ENCODE measurements around the gene AFF3. TPM values are rescaled to one million over a fixed set of nuclear protein-coding genes. Genes with fewer than 3 reads are reported as not detected.

The AFF3 gene
- total and polyA plus RNA-seq, 4 donors, result 0.48 to 5.3 (median 2.3) TPM

DNA sequence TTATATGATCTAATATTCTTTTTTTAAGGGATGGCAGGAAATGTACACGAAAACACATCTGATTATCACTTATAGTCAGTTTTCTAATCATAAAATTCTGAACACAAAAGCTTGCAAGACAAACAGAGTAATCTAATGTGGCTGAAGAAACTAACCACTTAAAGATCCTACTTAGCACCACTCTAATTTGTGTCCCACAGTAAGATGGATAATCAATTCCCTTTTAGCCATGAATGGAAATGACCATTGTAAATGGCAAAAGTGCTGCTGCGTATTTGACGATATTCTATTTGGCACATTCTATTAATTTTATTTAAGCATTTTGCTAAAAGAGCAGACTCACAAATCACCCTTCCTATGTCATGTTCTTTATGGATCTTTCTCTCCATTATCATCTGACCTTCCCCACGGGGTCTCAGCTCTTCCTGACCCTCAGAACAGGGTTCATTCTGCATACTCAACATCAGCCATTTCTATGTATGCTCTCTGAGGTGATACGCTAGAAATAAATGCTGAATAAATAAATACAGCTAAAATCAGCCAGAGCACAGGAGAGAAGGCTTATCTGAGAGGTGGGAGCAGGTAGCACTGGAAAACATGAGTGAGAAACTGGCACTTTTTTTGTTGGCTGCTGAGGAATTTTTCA is 295.8 kb downstream of the AFF3 start:
- no peak overlapping the region for H3K27ac ChIP-seq (ENCODE audit: low read depth in 1 of 2, low read length in 2 of 2)
- H3K27me3 ChIP-seq (ENCODE audit: control insufficient read depth in 4 of 4, insufficient read depth in 4 of 4, low read length in 3 of 4), result no peaks in the 10 kb centered on the region

More for the DNA sequence above, 295.8 kb downstream of the AFF3 start:
- no peak for DNase-seq (ENCODE audit: low spot score)
- TF ChIP-seq FOXA1 (IDR thresholded peaks at IDR 0.05) (no peak), YY1 (IDR thresholded peaks at IDR 0.05) (no peak), ZBTB33 (IDR thresholded peaks at IDR 0.05) (no peak), JUND (IDR thresholded peaks at IDR 0.05) (no peak), REST (IDR thresholded peaks at IDR 0.05) (no peak), FOXA2 (IDR thresholded peaks at IDR 0.05) (no peak), RAD21 (IDR thresholded peaks at IDR 0.05) (no peak), HNF4A (conservative IDR thresholded peaks at IDR 0.05) (no peak), EGR1 (IDR thresholded peaks at IDR 0.05; ENCODE audit: low read depth in 2 of 2) (no peak), RXRA (IDR thresholded peaks at IDR 0.05) (no peak), GABPA (IDR thresholded peaks at IDR 0.05 in 1 of 2, conservative IDR thresholded peaks at IDR 0.05 in 1 of 2) (no peak), TAF1 (conservative IDR thresholded peaks at IDR 0.05) (no peak), SP1 (IDR thresholded peaks at IDR 0.05) (no peak), HNF4G (IDR thresholded peaks at IDR 0.05) (no peak), NR2F2 (IDR thresholded peaks at IDR 0.05) (no peak), MAX (IDR thresholded peaks at IDR 0.05) (no peak)
- TF ChIP-seq, protein P1, sequence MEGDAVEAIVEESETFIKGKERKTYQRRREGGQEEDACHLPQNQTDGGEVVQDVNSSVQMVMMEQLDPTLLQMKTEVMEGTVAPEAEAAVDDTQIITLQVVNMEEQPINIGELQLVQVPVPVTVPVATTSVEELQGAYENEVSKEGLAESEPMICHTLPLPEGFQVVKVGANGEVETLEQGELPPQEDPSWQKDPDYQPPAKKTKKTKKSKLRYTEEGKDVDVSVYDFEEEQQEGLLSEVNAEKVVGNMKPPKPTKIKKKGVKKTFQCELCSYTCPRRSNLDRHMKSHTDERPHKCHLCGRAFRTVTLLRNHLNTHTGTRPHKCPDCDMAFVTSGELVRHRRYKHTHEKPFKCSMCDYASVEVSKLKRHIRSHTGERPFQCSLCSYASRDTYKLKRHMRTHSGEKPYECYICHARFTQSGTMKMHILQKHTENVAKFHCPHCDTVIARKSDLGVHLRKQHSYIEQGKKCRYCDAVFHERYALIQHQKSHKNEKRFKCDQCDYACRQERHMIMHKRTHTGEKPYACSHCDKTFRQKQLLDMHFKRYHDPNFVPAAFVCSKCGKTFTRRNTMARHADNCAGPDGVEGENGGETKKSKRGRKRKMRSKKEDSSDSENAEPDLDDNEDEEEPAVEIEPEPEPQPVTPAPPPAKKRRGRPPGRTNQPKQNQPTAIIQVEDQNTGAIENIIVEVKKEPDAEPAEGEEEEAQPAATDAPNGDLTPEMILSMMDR (IDR thresholded peaks at IDR 0.05; ENCODE audit: low read depth, low read length, missing input control), result no peak
- TF ChIP-seq, protein P2, sequence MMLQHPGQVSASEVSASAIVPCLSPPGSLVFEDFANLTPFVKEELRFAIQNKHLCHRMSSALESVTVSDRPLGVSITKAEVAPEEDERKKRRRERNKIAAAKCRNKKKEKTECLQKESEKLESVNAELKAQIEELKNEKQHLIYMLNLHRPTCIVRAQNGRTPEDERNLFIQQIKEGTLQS (IDR thresholded peaks at IDR 0.05), result no peak
- H3K9me3 ChIP-seq (ENCODE audit: control insufficient read depth in 4 of 4, low read length in 3 of 4), result no peaks in the 10 kb centered on the region
- H3K4me3 ChIP-seq (ENCODE audit: low read depth in 1 of 3, low read length in 3 of 3), result no peak overlapping the region
- no peaks in the 10 kb centered on the region for H3K36me3 ChIP-seq (ENCODE audit: control insufficient read depth in 4 of 4, insufficient read depth in 3 of 4, low read depth in 1 of 4, low read length in 3 of 4)
- WGBS, result 93% methylated on average over 5 of the region's 5 CpGs
- no peak overlapping the region for H3K9ac ChIP-seq (ENCODE audit: low read depth in 1 of 2, low read length in 2 of 2)
- peaks cover 1 to 18% (median 12%) of the 10 kb centered on the region in 4 donors for H3K4me1 ChIP-seq (ENCODE audit: control insufficient read depth in 4 of 4, insufficient read depth in 4 of 4, low read length in 3 of 4)

Data from liver (tissue), 9 donors.